Activated T-helper 1 cell treated with anti-CD3 and anti-CD28 coated beads, Interleukin-12 subunit alpha, Interleukin-12 subunit beta, Interleukin-2, Interleukin-4 antibody, amounts not matched to agents 30 ng/mL and 10 ng/mL and 1 ng/mL, durations not matched to agents 14 hours and 24 hours and 36 hours (primary cell): ENCODE data around the gene METTL22. TPM values are rescaled to one million over a fixed set of nuclear protein-coding genes. Genes with fewer than 3 reads are reported as not detected.
A peak's percentile ranks its signal among the peaks of the same experiment; 100 is the strongest.

Source experiments
- DNase-seq: peaks from one replicate; pipeline ENCODE4 v3.0.0; 2021; ENCODE audit warnings: low spot score
- H3K27ac Mint-ChIP-seq: one replicate; pipeline ENCODE4 v1.8.0; 2021; ENCODE audit warnings: mild to moderate bottlenecking, mixed read lengths
- H3K27me3 Mint-ChIP-seq: one replicate; pipeline ENCODE4 v1.8.0; 2022; ENCODE audit warnings: mild to moderate bottlenecking, moderate library complexity, mixed read lengths; ENCODE audit not compliant: insufficient read depth
- H3K36me3 Mint-ChIP-seq: one replicate; pipeline ENCODE4 v1.8.0; 2021; ENCODE audit warnings: low read depth, mixed read lengths
- H3K4me1 Mint-ChIP-seq: one replicate; pipeline ENCODE4 v1.8.0; 2021; ENCODE audit warnings: low read depth, mixed read lengths
- H3K4me3 Mint-ChIP-seq: one replicate; pipeline ENCODE4 v1.8.0; 2021; ENCODE audit warnings: mild to moderate bottlenecking, moderate library complexity, mixed read lengths
- H3K9me3 Mint-ChIP-seq: one replicate; pipeline ENCODE4 v1.8.0; 2021; ENCODE audit warnings: mixed read lengths
- intact Hi-C: fragments of 100-400 bp; cut with micrococcal nuclease; formaldehyde crosslinking; loops from one replicate; pipeline ENCODE4 v1.15.1; 2024
- total RNA-seq: library from RNA; stranded (reverse); gene quantifications from 2 replicates; pipeline ENCODE4 v1.2.3, GENCODE V29; 2022

METTL22 gene
- total RNA-seq, 1 donor from 2014 or later, result 32.0 TPM

GRCh38 chr16:8630255-8630953 is 8.9 kb downstream of the METTL22 start:
- Mint-ChIP-seq H3K4me3 (no peak overlapping the region), H3K9me3 (no peaks in the 10 kb centered on the region), H3K4me1 (peaks cover 13% of the 10 kb centered on the region), H3K36me3 (peaks cover 71% of the 10 kb centered on the region), H3K27me3 (no peaks in the 10 kb centered on the region), H3K27ac (no peak overlapping the region)
- intact Hi-C loops, result no loop called here
- no peak for DNase-seq

- intact Hi-C loops, result no loop called here
- Mint-ChIP-seq H3K4me3 (no peak overlapping the region), H3K27ac (no peak overlapping the region), H3K9me3 (no peaks in the 10 kb centered on the region), H3K4me1 (peaks cover 13% of the 10 kb centered on the region), H3K27me3 (no peaks in the 10 kb centered on the region), H3K36me3 (peaks cover 66% of the 10 kb centered on the region)
- DNase-seq, result no peak
Observed at GRCh38 chr16:8631373-8631772, 9.9 kb downstream of the METTL22 start.

GRCh38 chr16:8631818-8632465 is 10.4 kb downstream of the METTL22 start:
- Mint-ChIP-seq H3K4me1 (peaks cover 11% of the 10 kb centered on the region), H3K27me3 (no peaks in the 10 kb centered on the region), H3K27ac (no peak overlapping the region), H3K36me3 (peaks cover 67% of the 10 kb centered on the region), H3K9me3 (no peaks in the 10 kb centered on the region), H3K4me3 (no peak overlapping the region)
- intact Hi-C loops, result no loop called here
- DNase-seq, result no peak

- peaks cover 59% of the 10 kb centered on the region for H3K36me3 Mint-ChIP-seq
- H3K27ac Mint-ChIP-seq, result no peak overlapping the region
- H3K27me3 Mint-ChIP-seq, result no peaks in the 10 kb centered on the region
- H3K4me3 Mint-ChIP-seq, result no peak overlapping the region
- intact Hi-C loops, result no loop called here
- no peaks in the 10 kb centered on the region for H3K9me3 Mint-ChIP-seq
- DNase-seq, result no peak
- peaks cover 8% of the 10 kb centered on the region for H3K4me1 Mint-ChIP-seq
Observed at GRCh38 chr16:8632675-8633182, 11.2 kb downstream of the METTL22 start.

GRCh38 chr16:8634991-8635736 is 13.7 kb downstream of the METTL22 start:
- Mint-ChIP-seq H3K9me3 (no peaks in the 10 kb centered on the region), H3K4me1 (no peaks in the 10 kb centered on the region), H3K27ac (no peak overlapping the region), H3K36me3 (peaks cover 55% of the 10 kb centered on the region), H3K4me3 (no peak overlapping the region), H3K27me3 (no peaks in the 10 kb centered on the region)
- DNase-seq, result no peak
- intact Hi-C loops, result no loop called here

GRCh38 chr16:8639694-8640093 is 18.2 kb downstream of the METTL22 start:
- Mint-ChIP-seq H3K36me3 (peaks cover 60% of the 10 kb centered on the region), H3K9me3 (no peaks in the 10 kb centered on the region), H3K27ac (no peak overlapping the region), H3K4me1 (peaks cover 3% of the 10 kb centered on the region), H3K4me3 (no peak overlapping the region), H3K27me3 (no peaks in the 10 kb centered on the region)
- DNase-seq, result no peak
- intact Hi-C loops, result no loop called here

- no peak for DNase-seq
- Mint-ChIP-seq H3K27ac (no peak overlapping the region), H3K27me3 (no peaks in the 10 kb centered on the region), H3K4me1 (peaks cover 8% of the 10 kb centered on the region), H3K9me3 (no peaks in the 10 kb centered on the region), H3K36me3 (peaks cover 58% of the 10 kb centered on the region), H3K4me3 (no peak overlapping the region)
- intact Hi-C loops, result no loop called here
Observed at GRCh38 chr16:8641671-8642070, 20.2 kb downstream of the METTL22 start.

- DNase-seq, result no peak
- intact Hi-C loops, result no loop called here
- Mint-ChIP-seq H3K27ac (no peak overlapping the region), H3K4me1 (peaks cover 8% of the 10 kb centered on the region), H3K4me3 (no peak overlapping the region), H3K36me3 (peaks cover 63% of the 10 kb centered on the region), H3K27me3 (no peaks in the 10 kb centered on the region), H3K9me3 (no peaks in the 10 kb centered on the region)
Observed at GRCh38 chr16:8642146-8642545, 20.6 kb downstream of the METTL22 start.

GRCh38 chr16:8644211-8645140 is 23.0 kb downstream of the METTL22 start:
- no peak for DNase-seq
- H3K4me3 Mint-ChIP-seq, result no peak overlapping the region
- H3K27me3 Mint-ChIP-seq, result no peaks in the 10 kb centered on the region
- H3K4me1 Mint-ChIP-seq, result peaks cover 8% of the 10 kb centered on the region
- H3K27ac Mint-ChIP-seq, result peak overlapping the region; percentile 43
- intact Hi-C loops, result no loop called here
- H3K9me3 Mint-ChIP-seq, result no peaks in the 10 kb centered on the region
- H3K36me3 Mint-ChIP-seq, result peaks cover 65% of the 10 kb centered on the region

- Mint-ChIP-seq H3K27me3 (no peaks in the 10 kb centered on the region), H3K4me1 (peaks cover 8% of the 10 kb centered on the region), H3K4me3 (no peak overlapping the region), H3K36me3 (peaks cover 61% of the 10 kb centered on the region), H3K27ac (peak overlapping the region; percentile 43), H3K9me3 (no peaks in the 10 kb centered on the region)
- no peak for DNase-seq
- intact Hi-C loops, result no loop called here
Observed at GRCh38 chr16:8645141-8645521, 23.6 kb downstream of the METTL22 start.

- peaks cover 58% of the 10 kb centered on the region for H3K36me3 Mint-ChIP-seq
- no peak for DNase-seq
- intact Hi-C loops, result no loop called here
- peaks cover 8% of the 10 kb centered on the region for H3K4me1 Mint-ChIP-seq
- no peaks in the 10 kb centered on the region for H3K27me3 Mint-ChIP-seq
- H3K4me3 Mint-ChIP-seq, result no peak overlapping the region
- peak overlapping the region; percentile 0 for H3K27ac Mint-ChIP-seq
- H3K9me3 Mint-ChIP-seq, result no peaks in the 10 kb centered on the region
Observed at GRCh38 chr16:8645831-8646230, 24.3 kb downstream of the METTL22 start.

- Mint-ChIP-seq H3K27me3 (no peaks in the 10 kb centered on the region), H3K4me1 (peaks cover 8% of the 10 kb centered on the region), H3K4me3 (no peak overlapping the region), H3K27ac (no peak overlapping the region), H3K36me3 (peaks cover 51% of the 10 kb centered on the region), H3K9me3 (no peaks in the 10 kb centered on the region)
- no peak for DNase-seq
- intact Hi-C loops, result no loop called here
Observed at GRCh38 chr16:8646326-8647053, 25.0 kb downstream of the METTL22 start.
